HepG2 (cell line): ENCODE data around the gene ITIH6. TPM values are rescaled to one million over a fixed set of nuclear protein-coding genes. Genes with fewer than 3 reads are reported as not detected.

ENCODE experiments used
- ATAC-seq: fragments of 200-7000 bp; cut with Tn5 transposase; 3 replicates; pipeline ENCODE4 v1.9.1; 2020; ENCODE audit warnings: mild to moderate bottlenecking, moderate library complexity
- BruUV-seq: library from RNA; stranded (reverse); fragments of 400-500 nt; replicated peaks from 2 replicates; lab custom pipeline; 2021; lab: Mats Ljungman, UMichigan
- CTCF ChIA-PET: fragments of 300-600 bp; formaldehyde crosslinking; extraction: SDS; loops from one replicate; lab custom pipeline; 2021; ENCODE audit warnings: low total read pairs, inconsistent platforms, low intra/inter-chr PET ratio; lab: Yijun Ruan, JAX
- POLR2A ChIA-PET: fragments of 350-600 bp; sonication (Branson Sonifier 250); formaldehyde crosslinking; loops from one replicate; lab custom pipeline; 2020; ENCODE audit warnings: antibody characterized with exemption, inconsistent platforms; lab: Yijun Ruan, JAX
- DNase-seq: peaks from one replicate; pipeline ENCODE4 v3.0.0-alpha.2; 2015; ENCODE audit warnings: low spot score
- FAIRE-seq: peaks from 3 replicates; lab custom pipeline; 2011; peaks lifted over from hg19 to GRCh38; lab: Jason Lieb, UNC
- H2AFZ ChIP-seq: one replicate; pipeline ENCODE4 v1.6.1; 2011; ENCODE audit warnings: low read length, inconsistent platforms
- H3K27ac ChIP-seq: fragments of 300-600 bp; 3 replicates; pipeline ENCODE4 v1.8.0; 2011; ENCODE audit warnings: mixed run types, mild to moderate bottlenecking, mixed read lengths, low read length, inconsistent platforms; ENCODE audit not compliant: insufficient read depth; ENCODE audit errors: extremely low read length
- H3K27me3 ChIP-seq, 2 experiments: fragments of 200-600 bp in 1 of 2; 2 replicates in 1 of 2; 3 replicates in 1 of 2; pipeline versions ENCODE4 v1.6.0 to v1.8.0; 2011; ENCODE audit warnings: low read length in 2 of 2, mild to moderate bottlenecking in 2 of 2, moderate library complexity in 2 of 2, inconsistent platforms in 1 of 2; ENCODE audit not compliant: insufficient read depth in 2 of 2, control insufficient read depth in 1 of 2
- H3K36me3 ChIP-seq, 2 experiments: fragments of 200-600 bp in 1 of 2; replicated peaks in 1 of 2; 2 replicates in 1 of 2; 3 replicates in 1 of 2; pipeline versions ENCODE4 v1.5.1 to v1.8.0; 2011; ENCODE audit warnings: low read length in 2 of 2, inconsistent platforms in 1 of 2; ENCODE audit not compliant: insufficient read depth in 2 of 2, control insufficient read depth in 1 of 2
- H3K4me1 ChIP-seq: 2 replicates; pipeline ENCODE4 v1.5.1; 2012; ENCODE audit warnings: low read length, inconsistent platforms; ENCODE audit not compliant: insufficient read depth
- H3K4me2 ChIP-seq: 2 replicates; pipeline ENCODE4 v1.6.0; 2011; ENCODE audit warnings: low read depth, low read length, inconsistent platforms
- H3K4me3 ChIP-seq, 3 experiments: fragments of 200-600 bp in 1 of 3; sonication (generic), shearing (Covaris generic) in 1 of 3; replicated peaks in 1 of 3; 2 replicates each; pipeline ENCODE4 v1.5.1; 2011 to 2016; ENCODE audit warnings: low read length in 3 of 3, inconsistent platforms in 2 of 3, low read depth in 2 of 3, mild to moderate bottlenecking in 2 of 3, control low read depth in 1 of 3, mixed read lengths in 1 of 3; ENCODE audit not compliant: insufficient read depth in 1 of 3
- H3K79me2 ChIP-seq: one replicate; pipeline ENCODE4 v1.6.1; 2011; ENCODE audit warnings: low read length, inconsistent platforms; ENCODE audit not compliant: insufficient read depth
- H3K9ac ChIP-seq: 2 replicates; pipeline ENCODE4 v1.6.0; 2011; ENCODE audit warnings: mild to moderate bottlenecking, low read depth, low read length, inconsistent platforms; ENCODE audit not compliant: insufficient read depth
- H3K9me3 ChIP-seq: 2 replicates; pipeline ENCODE4 v1.5.1; 2012; ENCODE audit warnings: mild to moderate bottlenecking, low read length
- H4K20me1 ChIP-seq: 2 replicates; pipeline ENCODE4 v1.6.0; 2011; ENCODE audit warnings: inconsistent platforms, mild to moderate bottlenecking, low read length, moderate library complexity; ENCODE audit not compliant: insufficient read depth
- FOSL2 ChIP-seq: sonication (generic); formaldehyde crosslinking; IDR thresholded peaks from 2 replicates; pipeline ENCODE4 v1.4.0; 2020; ENCODE audit warnings: missing genetic modification reagents
- MBD4 ChIP-seq: IDR thresholded peaks from 2 replicates; pipeline ENCODE4 v1.6.1; 2012; ENCODE audit warnings: low read length, inconsistent platforms, borderline replicate concordance
- NFKB2 ChIP-seq: sonication (generic); formaldehyde crosslinking; IDR thresholded peaks from 2 replicates; pipeline ENCODE4 v1.4.0; 2020; ENCODE audit warnings: missing genetic modification reagents, borderline replicate concordance
- RFX5 ChIP-seq: IDR thresholded peaks from 2 replicates; pipeline ENCODE4 v1.6.1; 2011; ENCODE audit warnings: low read depth, low read length, improper control_type of control experiment
- SSRP1 ChIP-seq: IDR thresholded peaks from 2 replicates; pipeline ENCODE4 v1.6.1; 2016; ENCODE audit warnings: control low read depth
- TCF12 ChIP-seq, 2 experiments: fragments of 450-650 bp in 1 of 2; sonication (generic) in 1 of 2; formaldehyde crosslinking in 1 of 2; IDR thresholded peaks; 2 replicates each; pipeline versions ENCODE4 v1.6.1 to v1.8.0; 2017 to 2022; ENCODE audit warnings: antibody characterized with exemption in 1 of 2, mild to moderate bottlenecking in 1 of 2, missing genetic modification reagents in 1 of 2, moderate library complexity in 1 of 2
- ZBTB20 ChIP-seq: sonication (generic); formaldehyde crosslinking; IDR thresholded peaks from 2 replicates; pipeline ENCODE4 v1.8.1; 2023; ENCODE audit warnings: missing genetic modification reagents, low read depth, mild to moderate bottlenecking, borderline replicate concordance
- ZNF3 ChIP-seq: IDR thresholded peaks from 2 replicates; pipeline ENCODE4 v1.7.0; 2017; ENCODE audit warnings: inconsistent platforms
- ZNF674 ChIP-seq: sonication (generic); formaldehyde crosslinking; IDR thresholded peaks from 2 replicates; pipeline ENCODE4 v1.5.0; 2020; ENCODE audit warnings: low read depth, mild to moderate bottlenecking, missing genetic modification reagents
- ZNF724P ChIP-seq: sonication (generic); formaldehyde crosslinking; IDR thresholded peaks from 2 replicates; pipeline ENCODE4 v1.8.0; 2022; ENCODE audit warnings: missing genetic modification reagents, borderline replicate concordance
- ZNF768 ChIP-seq: sonication (generic); formaldehyde crosslinking; IDR thresholded peaks from 2 replicates; pipeline ENCODE4 v1.4.0; 2020; ENCODE audit warnings: missing genetic modification reagents
- ZNF788 ChIP-seq: sonication (generic); formaldehyde crosslinking; IDR thresholded peaks from 2 replicates; pipeline ENCODE4 v1.5.0; 2020; ENCODE audit warnings: mild to moderate bottlenecking, missing genetic modification reagents, borderline replicate concordance
- WGBS: methylation state at CpG from one replicate; pipeline ENCODE4 v1.1.6; 2017; ENCODE audit warnings: low lambda C conversion rate; 5-methylcytosine and 5-hydroxymethylcytosine counted together
- in situ Hi-C: cut with HindIII; loops from 2 replicates; pipeline ENCODE4 v1.10.0; 2017; ENCODE audit warnings: low pct_unique_long_range_greater_than_20kb; ENCODE audit not compliant: extremely low pct_ligation_motif_present
- intact Hi-C: fragments of 100-400 bp; cut with micrococcal nuclease; formaldehyde crosslinking; loops from one replicate; pipeline ENCODE4 v1.10.0; 2022; ENCODE audit not compliant: unreplicated experiment
- polyA plus RNA-seq, 8 experiments: library from polyadenylated mRNA; depleted of rRNA in 3 of 8; stranded (reverse) in 7 of 8; unstranded in 1 of 8; fragments of >200 nt; fragmentation: Illumina TruSeq in 4 of 8; extraction: Trizol in 4 of 8; gene quantifications; 2 replicates each; pipeline versions ENCODE4 v1.2.1 to v1.2.3, GENCODE V29; 2011 to 2016; ENCODE audit warnings: low read depth in 4 of 8, missing spikeins in 1 of 8, mixed read lengths in 1 of 8; ENCODE audit not compliant: insufficient read depth in 1 of 8
- total RNA-seq, 5 experiments: library from RNA; depleted of rRNA; stranded (reverse); fragments of >200 nt; fragmentation: Illumina TruSeq; extraction: Trizol; gene quantifications; 2 replicates each; pipeline ENCODE4 v1.2.3, GENCODE V29; 2016; ENCODE audit warnings: low read depth in 1 of 5
- TF ChIP-seq, protein P1 (sequence below): sonication (generic); formaldehyde crosslinking; IDR thresholded peaks from 2 replicates; pipeline ENCODE4 v1.5.1; 2020; ENCODE audit warnings: mild to moderate bottlenecking, missing genetic modification reagents, borderline replicate concordance
- TF ChIP-seq, protein P2 (sequence below): sonication (generic); formaldehyde crosslinking; IDR thresholded peaks from 2 replicates; pipeline ENCODE4 v1.4.0; 2020; ENCODE audit warnings: missing genetic modification reagents

ITIH6 gene
- total and polyA plus RNA-seq, 2 of the 13 experiments (the other 11 are each of a cell fraction or from before 2014, with no cell fraction given), result not detected

DNA sequence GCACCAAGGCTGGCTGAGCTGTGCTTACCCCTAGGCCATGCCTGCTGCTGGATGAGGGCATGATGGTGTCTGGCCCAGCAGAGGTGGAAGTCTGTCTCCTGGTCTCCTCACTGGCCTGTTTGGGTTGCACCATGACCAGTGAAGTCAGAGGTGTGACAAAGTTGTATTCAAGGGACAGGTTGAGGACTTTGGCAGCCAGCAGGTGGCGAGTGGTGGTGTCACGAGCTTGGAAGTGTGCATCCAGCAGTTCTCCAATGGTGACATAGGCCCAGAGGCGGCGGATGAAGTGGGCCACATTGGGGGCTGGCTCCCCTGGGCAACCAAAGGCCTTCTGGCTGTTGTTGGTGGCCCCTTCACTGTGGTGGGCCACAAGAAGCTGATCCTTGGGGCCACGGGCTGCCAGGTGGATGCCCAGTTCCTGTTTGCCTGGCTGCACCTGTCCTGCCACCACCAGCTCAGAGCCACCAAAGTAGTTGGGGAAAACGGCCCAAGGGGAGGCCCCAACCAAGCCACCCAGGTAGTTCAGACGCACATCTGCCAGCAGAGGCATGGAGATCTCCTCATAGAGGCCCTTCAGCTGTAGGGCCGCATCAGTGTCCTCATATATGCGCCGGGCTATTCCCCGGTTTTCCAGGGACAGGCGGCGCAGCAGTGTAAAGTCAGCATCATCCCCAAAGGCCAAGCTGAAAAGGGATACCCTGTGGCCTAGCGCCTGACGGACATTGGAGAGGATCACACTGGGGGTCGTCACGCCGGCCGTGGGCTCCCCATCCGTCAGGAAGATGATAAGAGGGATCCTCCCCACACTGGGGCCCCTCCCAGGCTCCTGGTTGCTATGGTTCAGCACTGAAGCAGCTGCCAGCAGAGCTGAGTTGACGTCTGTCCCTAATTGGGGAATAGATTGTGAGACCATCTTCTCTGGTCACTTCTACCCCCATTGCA, 39.7 kb downstream of the ITIH6 start (continued):
- TF ChIP-seq FOSL2 (CRISPR knock-in tag), result no peak
- TF ChIP-seq ZNF768 (CRISPR knock-in tag), result no peak

DNA sequence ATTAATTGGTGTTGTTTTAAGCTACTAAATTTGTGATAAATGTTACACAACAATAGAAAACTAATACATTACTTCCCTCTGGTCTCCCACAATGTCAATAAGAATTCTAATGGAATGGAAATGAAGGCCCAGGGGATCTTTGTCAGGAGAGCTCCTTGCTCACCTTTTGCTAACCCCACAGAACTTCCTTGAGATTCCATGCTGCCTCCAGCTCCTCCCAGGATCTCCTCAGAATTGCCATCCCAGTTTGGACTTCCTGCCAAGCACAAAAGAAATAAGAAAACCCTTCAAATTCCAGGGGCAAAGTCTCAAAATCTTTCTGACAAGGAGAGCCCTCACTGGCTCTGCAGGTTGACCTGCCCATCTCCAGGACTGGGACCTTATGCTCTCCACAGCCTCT, 43.2 kb downstream of the ITIH6 start:
- Histone ChIP-seq H3K79me2 (no peaks in the 10 kb centered on the region), H3K36me3 (no peaks in the 10 kb centered on the region), H3K27me3 (no peaks in the 10 kb centered on the region), H3K4me3 (no peak overlapping the region), H3K9ac (no peak overlapping the region), H3K27ac (no peak overlapping the region), H3K4me2 (no peak overlapping the region), H3K4me1 (no peaks in the 10 kb centered on the region), H4K20me1 (no peaks in the 10 kb centered on the region), H3K9me3 (no peaks in the 10 kb centered on the region), H2AFZ (no peak overlapping the region)
- TF ChIP-seq, protein P1, sequence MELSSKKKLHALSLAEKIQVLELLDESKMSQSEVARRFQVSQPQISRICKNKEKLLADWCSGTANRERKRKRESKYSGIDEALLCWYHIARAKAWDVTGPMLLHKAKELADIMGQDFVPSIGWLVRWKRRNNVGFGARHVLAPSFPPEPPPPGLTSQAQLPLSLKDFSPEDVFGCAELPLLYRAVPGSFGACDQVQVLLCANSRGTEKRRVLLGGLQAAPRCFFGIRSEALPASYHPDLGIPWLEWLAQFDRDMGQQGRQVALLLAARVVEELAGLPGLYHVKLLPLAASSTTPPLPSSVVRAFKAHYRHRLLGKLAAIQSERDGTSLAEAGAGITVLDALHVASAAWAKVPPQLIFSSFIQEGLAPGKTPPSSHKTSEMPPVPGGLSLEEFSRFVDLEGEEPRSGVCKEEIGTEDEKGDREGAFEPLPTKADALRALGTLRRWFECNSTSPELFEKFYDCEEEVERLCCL (CRISPR knock-in tag), result no peak
- no TSS peak for BruUV-seq
- POLR2A ChIA-PET, result no interaction called here
- ATAC-seq (no peak), DNase-seq (no peak), FAIRE-seq (no peak)
- intact Hi-C loops (no loop called here), in situ Hi-C loops (no loop called here)
- CTCF ChIA-PET, result no interaction called here

DNA sequence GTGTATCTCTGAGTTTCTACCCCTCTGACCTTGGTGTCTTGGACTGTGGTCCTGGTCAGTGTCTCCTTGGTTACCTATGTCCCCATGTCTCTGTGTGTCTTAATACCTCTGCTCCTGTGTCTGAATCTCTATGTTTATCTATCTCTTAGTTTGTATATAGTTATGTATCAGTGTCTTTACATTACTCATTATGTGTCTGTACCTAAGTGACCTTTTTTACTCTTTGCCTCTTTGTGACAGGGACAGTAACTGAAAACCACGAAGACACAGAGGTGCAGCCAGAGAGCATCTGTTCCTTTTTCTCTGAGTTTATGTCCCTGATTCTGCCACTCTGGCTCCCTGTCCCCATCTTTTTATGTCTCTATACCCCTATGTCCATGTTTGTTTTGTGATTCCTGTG, 49.4 kb downstream of the ITIH6 start:
- no peaks in the 10 kb centered on the region for H3K9me3 ChIP-seq
- no peak overlapping the region for H3K27ac ChIP-seq
- H3K4me1 ChIP-seq, result no peaks in the 10 kb centered on the region
- H3K4me2 ChIP-seq, result no peak overlapping the region
- intact Hi-C loops, result no loop called here
- no peak for FAIRE-seq
- no peaks in the 10 kb centered on the region for H3K36me3 ChIP-seq
- ChIA-PET CTCF (no interaction called here), POLR2A (no interaction called here)
- H2AFZ ChIP-seq, result no peak overlapping the region
- H3K4me3 ChIP-seq, result no peak overlapping the region
- H3K27me3 ChIP-seq, result no peaks in the 10 kb centered on the region
- no peak overlapping the region for H3K9ac ChIP-seq
- H4K20me1 ChIP-seq, result no peaks in the 10 kb centered on the region
- no peak for ATAC-seq
- in situ Hi-C loops, result no loop called here
- H3K79me2 ChIP-seq, result no peaks in the 10 kb centered on the region
- 0% methylated on average over 1 of the region's 1 CpG for WGBS
- no peak for DNase-seq
- BruUV-seq, result no TSS peak
- TF ChIP-seq MBD4, result no peak
- TF ChIP-seq TCF12 (IDR thresholded peaks at IDR 0.05), result no peak
- no peak for TF ChIP-seq TCF12 (CRISPR knock-in tag; IDR thresholded peaks at IDR 0.05)
- no peak for TF ChIP-seq NFKB2 (CRISPR knock-in tag)
- no peak for TF ChIP-seq ZNF3
- TF ChIP-seq RFX5, result no peak
- TF ChIP-seq, protein P2, sequence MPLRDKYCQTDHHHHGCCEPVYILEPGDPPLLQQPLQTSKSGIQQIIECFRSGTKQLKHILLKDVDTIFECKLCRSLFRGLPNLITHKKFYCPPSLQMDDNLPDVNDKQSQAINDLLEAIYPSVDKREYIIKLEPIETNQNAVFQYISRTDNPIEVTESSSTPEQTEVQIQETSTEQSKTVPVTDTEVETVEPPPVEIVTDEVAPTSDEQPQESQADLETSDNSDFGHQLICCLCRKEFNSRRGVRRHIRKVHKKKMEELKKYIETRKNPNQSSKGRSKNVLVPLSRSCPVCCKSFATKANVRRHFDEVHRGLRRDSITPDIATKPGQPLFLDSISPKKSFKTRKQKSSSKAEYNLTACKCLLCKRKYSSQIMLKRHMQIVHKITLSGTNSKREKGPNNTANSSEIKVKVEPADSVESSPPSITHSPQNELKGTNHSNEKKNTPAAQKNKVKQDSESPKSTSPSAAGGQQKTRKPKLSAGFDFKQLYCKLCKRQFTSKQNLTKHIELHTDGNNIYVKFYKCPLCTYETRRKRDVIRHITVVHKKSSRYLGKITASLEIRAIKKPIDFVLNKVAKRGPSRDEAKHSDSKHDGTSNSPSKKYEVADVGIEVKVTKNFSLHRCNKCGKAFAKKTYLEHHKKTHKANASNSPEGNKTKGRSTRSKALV (CRISPR knock-in tag), result no peak
- TF ChIP-seq ZNF724P (CRISPR knock-in tag), result no peak
- no peak for TF ChIP-seq ZNF674
- TF ChIP-seq SSRP1 (CRISPR knock-in tag), result no peak
- no peak for TF ChIP-seq ZBTB20 (CRISPR knock-in tag)
- no peak for TF ChIP-seq ZNF788 (CRISPR knock-in tag)
